Stimulated activated CD4-positive, alpha-beta T cell treated with anti-CD3 and anti-CD28 coated beads, Interleukin-2, amount 100 ng/mL, for 48 hours (primary cell): Measurements from ENCODE around the gene SLC7A5.
"Not testable (repeated sequence)": the region's sequence is repeated elsewhere in the genome, so short reads cannot be mapped to it uniquely, and the experiment has no call there.

Source experiments
- DNase-seq, 2 donors: peaks; one replicate each; pipeline ENCODE4 v3.0.0-alpha.2; 2020

SLC7A5 gene

DNA sequence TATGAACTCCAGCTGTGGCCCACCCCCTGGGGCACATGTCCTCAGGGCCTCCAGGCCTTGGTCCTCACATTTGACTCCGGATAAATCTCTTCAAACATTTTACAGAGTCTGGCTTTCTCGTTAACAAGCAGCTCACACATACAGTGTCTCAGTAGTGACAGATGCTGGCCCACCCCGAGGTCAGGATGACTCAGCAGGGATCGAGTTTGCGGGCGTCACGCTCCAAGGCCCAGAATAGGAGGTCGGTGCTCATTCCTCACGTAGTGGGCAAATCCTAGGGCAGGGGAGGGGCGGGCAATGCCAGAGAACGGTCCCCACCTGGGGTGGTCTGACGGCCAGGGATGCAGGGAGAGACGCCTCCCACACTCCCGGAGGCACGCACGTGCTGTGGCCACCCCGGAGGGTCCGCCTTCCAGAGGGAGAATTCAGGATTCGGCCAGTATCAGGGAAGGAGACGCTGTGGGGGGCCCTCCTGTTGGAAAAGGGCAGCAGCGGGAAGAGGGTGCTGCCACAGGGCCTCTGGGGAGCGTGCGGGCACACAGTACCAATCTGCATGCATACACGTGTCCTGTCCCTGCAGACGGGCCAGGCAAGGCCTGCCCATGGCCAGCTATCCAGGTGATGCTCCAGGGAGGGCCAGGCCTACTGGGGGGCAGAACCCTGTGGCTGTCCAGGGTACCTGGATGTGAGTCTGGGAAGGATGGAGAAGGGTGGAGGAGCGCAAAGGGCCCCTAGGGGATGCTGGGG is 8.6 kb downstream of the SLC7A5 start:
- no peak for DNase-seq

DNA sequence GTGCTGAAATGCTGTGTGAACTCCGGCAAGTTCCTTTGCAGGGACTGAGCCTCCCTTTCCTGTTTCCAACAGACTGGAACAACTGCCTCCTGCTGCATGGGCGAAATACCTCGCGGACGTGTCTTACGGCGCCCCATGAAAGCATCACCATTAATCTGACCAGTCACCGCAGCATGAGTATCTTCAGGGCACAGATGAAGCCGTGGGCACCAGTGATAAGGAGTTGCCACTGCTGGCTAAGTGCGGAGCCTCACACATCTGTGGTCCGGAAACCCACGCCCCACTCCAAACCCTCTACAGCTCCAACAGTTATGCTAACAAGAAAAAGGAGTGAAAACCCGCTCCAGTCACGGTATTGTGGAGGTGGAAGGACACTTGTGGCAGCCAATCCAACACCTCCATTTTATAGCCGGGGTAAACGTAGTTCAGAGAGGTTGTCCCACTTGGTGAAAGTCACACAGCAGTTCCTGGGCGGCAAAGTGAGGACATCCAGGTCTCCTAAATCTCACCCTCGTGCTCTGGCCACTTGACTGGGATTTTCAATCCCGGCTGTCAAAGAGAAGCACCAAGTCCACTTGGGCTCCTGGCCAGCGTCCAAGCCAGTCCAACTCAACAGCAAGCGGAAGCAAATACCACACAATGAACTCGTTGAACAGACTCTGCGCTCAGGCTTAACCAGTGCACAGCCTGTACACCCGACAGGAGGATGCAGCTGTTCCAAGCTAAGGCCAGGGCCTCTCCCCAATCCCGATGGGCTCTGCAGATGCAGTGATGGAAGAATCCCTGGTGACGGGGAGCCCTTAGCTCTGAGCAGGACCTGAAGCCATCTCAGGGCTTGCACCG is 10.9 kb downstream of the SLC7A5 start:
- DNase-seq = not testable (repeated sequence)

DNA sequence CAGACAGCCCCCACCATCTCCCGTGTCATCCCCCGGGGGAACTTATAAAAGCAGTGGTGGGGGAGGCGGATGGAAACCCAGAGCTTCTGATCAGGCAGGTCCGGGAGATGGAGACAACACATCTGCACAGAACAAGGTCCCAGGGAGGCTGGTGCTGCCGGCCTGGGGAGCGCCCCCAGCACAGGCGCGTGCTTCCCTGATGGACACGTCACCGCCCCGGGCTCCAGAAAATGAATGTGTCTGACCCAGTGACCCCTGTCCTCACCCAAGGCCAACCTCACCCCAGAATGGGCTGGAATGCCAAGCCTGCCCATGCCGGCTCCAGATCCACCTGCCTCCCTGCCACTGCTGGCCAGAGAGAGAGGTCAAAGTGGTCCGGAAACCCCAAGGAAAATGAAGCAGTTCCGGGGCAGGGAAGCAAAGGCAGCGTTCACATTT is 12.5 kb downstream of the SLC7A5 start:
- DNase-seq = no peak

DNA sequence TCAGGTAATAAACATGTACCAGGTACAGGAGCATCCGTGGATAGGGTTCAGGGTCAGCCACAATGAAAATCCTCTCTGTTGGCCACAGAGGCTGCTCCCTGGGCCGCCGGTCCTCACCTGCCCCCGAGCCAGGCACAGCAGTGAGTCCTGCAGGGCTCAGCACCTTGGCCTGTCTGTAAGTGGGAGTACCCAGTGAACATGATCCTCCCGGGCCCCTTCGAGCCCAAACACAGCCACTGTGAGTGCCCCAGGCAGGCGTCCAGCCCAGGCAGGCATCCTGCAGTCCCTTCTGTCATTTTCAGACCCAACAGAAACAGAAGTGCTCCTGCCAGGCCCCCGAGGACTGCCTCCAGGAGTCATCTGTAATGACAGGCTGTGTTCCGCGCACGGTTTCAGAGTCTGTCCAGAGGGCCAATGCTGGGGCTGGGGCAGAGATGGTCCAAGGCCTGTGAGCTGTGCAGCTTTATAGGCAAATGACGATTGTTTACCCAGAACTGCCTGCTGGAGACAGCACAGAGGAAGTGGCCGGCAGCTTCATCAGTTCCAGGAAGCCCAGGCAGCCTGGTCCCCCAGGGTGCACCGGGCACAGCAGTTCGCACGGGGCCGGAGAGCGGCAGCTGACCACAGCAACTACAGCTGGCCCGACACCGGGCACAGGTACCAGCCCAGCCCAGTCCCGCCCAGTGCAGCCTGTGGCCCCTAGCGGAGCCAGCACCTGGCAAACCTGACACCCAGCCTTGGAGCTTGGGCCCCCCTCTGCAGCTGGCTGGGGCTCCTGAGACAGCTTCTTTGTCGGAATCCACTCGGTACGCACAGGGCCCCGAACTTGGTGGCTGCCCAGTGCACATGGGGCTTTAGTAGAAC is 13.2 kb downstream of the SLC7A5 start:
- no peak for DNase-seq

DNA sequence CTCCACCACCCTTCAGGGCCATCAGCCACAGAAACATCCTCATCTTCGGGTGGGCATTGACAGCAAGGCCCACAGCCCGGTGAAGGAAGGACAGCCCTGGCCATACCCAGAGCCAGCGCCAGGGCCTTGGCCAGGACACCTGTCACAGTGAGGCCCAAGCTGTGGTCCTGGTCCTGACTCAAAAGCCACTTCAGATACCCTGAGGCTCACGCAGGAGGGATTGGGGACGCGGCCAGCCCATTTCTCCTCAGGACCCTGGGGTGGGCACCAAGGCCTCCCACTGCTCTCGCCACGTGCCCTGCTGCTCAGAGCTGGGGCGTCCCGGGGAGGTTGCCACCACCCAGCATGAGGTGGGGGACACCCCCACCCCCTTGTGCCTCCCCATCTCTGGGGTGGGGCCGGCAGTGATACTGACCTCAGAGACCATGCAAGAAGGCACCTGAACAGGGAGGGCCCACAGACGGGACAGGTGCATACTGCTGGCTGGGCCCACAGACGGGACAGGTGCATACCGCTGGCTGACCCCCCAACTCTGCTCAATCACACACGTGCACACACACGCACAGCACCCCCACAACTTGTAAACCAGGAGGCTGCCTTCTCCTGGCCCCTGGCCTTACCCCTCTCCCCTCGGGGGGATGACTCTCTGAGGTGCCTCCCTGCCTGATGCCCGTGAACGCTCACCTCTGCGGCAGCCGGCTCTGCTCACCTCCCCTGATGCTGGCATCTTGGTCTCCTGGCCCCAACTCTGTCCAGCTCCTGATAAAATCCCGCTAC is 14.2 kb downstream of the SLC7A5 start:
- DNase-seq = no peak

DNA sequence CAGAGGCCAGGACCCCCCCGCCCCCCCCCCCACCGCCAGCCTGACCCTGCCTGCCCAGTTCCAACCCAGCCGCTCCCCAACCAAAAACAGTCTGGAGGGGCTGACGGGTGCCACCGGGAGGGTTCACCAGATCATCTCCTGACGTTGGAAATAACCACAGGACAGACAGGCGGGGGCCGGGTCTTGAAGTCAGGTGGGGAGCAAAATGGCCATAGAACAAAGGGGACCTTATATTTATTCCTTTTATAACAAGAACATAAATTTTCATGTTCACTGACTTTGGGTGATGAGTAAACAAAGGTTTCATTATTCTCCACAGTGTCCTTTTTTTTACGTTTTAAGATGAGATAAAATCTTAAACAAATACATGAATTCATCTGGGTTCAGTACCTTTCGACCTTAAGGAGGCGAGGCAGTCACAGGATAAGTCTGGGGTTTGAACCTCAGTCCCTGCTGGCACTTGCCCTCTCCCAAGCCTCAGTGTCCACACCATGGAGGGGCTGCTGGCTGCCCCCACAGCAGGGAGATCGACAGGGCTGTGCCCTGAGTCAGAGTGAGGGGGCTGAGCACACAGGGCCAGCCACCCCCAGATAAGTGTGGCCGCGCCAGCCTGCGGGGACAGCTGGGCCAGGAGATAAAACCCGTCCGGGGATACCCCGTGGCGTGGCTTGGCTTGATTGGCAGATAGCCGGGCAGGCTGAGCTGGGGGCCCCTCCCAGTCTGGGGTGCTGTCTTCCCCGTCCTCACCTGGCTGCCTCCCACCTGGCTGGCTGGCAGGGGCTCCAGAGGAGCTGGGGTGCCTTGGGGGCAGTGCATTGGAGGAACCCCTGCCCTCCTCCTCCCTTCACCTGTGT is 15.0 kb downstream of the SLC7A5 start:
- DNase-seq = no peak

DNA sequence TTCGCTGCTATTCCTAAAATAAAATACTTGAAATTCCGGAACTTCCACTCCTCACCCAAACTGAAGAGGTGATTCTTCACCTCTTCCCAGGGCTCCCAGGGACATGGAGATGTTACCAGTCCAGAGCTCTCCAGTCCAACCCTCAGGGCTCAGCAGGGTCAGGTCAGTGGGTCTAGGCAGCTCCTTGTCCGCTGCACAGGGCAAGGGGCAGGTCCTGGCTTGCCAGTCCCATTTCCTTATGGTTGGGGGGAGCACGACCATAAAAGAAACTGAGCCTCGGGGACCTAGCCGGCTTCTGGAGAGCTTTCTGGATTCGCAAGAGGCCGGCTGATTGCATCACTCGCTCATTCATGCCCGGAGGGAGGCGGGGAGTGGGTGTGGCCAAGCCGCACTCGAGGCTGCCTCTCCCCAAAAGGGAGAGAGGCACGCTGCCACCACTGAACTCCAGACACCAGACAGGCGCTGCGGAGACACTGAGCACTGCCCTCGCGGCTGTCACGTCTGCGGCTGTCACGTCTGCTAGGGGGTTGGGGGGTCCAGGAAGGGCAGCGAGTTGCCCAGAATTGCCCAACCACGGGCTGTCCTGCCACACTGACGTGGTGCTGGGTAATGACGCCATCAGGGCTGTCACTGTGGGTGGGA is 15.8 kb downstream of the SLC7A5 start:
- DNase-seq = peak; percentile 81 to 83

DNA sequence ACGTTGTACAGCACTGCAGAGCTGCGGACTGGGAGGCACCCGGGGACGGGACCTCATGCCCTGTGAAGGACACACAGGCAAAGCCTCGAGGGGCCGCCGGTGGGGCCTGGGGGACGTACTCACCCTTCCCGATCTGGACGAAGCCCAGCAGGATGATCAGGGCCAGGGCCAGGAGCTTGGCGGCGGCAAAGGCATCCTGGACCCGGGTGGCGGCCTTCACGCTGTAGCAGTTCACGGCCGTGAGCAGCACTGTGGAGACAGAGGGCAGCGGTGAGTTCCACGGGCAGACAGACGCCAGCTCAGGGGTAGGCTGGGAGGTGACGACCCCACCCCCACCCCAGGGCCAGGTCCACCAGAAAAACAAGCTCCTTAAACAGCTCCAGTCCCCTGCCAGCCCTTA is 17.7 kb downstream of the SLC7A5 start:
- DNase-seq = no peak

DNA sequence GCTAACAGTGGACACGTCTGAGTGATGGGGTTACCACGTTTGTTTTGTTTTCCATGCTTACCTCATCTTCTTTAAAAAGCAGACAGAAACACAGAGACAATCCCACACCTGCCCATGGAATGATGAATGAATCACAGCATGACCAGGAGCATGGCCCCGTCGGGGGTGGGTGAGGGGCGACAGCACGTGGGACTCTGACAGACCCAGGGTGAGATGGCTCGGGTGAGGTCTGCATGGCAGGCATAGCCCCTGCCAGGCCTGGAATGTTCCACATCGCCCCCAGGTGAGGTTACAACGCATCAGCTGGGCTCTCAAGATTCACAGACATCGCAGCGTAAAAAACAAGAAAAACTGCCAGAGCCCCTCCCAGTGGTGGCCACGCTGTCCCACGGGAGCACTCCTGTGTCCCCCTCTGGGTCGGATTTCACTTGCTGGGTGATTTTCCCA is 18.1 kb downstream of the SLC7A5 start:
- no peak for DNase-seq

DNA sequence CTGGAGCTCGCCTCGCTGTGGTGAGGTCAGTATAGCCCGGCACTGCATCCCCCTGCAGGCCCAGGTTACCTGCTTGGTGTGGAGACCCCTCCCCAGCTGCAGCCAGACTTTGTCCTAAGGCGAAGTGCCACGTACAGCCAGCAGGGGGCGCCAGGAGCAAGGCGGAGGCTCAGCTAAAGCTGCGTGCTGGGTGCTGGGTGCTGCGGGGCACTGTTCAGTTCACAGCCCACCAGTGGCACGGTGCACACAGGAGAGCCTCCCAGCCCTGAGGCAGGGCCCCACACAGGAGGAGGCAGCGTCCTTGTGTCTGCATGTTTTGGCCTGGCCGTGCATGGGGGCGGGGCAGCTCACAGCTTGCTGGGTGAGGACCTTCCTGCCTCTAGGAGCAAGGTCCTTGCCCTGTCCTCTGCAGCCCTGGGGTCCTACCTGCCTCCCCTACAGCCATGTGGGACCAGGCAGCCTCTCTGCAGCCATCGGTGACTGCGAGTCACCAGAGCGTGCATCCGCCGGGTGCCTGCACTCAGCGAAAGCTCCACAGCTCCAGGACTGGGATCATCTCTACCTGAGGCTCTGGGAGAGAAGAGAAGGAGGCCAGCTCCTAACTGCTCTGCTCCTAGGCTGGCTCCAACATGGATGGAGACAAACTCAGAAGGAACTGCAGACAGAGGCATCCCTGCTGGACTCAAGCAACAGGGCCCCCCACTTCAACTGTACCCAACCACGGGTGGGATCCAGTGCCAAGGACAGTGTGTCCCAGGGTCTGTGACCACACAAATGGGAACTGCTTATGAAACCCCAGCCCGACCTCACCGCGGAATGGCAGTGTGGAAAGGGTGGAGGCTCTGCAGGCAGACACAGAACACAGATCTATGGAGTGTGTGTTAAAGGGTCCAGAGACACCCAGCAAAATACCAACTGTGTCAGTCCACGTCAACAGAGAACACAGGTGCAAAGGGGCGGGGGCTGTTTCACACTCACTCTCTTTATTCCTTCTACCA is 19.0 kb downstream of the SLC7A5 start:
- peak; percentile 65 to 75 for DNase-seq

DNA sequence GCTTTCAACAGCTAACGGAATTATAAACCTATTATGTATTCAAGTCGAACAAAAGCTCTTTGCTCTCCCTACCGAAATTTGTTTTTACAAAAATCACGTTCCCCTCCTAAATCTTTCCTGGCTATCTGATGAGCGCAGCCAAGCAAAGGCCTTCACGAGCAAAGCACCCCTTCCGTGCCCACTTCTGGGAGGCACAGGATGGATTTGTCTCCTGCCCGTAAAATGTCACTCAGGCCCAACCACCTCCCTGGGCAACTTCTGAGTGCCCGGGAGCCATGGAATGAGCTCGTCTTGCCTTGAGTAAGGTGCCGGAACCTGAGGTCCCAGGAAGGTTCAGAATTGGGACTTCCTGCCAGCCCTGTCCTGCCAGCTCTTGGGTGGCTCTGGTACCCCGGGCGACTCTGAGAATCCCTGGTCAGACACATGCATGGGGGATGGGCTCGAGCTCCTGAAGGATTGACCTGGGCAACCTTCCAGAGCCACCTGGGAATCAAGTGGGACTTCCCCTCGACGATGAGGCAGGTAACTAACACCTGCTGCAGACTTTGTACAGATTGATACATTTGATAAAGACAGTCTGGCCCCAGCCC is 19.8 kb downstream of the SLC7A5 start:
- no peak for DNase-seq

DNA sequence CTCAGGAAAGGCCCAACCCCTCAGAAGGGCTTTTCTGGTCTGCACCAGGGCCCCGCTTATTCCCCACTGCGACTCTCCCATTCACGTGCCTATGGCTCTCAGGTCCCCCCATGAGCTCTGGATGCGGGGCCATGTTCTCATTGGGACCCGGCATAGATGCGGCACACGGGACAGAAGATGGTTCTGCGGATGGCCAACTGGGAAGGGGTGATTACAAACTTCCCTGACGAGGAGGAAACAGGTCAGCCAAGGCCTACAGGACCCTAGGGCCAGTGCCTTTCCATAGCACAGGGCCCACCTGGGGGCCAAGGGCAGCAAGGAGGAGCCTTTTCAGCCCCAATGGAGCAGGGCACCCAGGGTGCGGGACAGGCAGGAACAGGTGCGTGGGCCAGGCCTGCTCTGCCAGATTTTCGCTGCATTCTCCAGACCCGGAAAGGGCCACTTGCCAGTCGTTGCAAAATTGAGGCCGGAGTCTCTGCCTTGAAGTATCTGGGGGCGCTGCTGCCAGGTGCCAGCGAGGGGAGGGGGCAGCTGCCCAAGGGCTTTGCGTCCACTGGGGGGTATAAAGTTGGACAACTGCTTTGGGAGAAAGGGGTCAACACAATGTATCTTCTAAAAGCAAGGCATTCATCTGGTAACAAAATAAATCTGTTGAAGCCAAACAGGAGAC is 20.5 kb downstream of the SLC7A5 start:
- DNase-seq = no peak

DNA sequence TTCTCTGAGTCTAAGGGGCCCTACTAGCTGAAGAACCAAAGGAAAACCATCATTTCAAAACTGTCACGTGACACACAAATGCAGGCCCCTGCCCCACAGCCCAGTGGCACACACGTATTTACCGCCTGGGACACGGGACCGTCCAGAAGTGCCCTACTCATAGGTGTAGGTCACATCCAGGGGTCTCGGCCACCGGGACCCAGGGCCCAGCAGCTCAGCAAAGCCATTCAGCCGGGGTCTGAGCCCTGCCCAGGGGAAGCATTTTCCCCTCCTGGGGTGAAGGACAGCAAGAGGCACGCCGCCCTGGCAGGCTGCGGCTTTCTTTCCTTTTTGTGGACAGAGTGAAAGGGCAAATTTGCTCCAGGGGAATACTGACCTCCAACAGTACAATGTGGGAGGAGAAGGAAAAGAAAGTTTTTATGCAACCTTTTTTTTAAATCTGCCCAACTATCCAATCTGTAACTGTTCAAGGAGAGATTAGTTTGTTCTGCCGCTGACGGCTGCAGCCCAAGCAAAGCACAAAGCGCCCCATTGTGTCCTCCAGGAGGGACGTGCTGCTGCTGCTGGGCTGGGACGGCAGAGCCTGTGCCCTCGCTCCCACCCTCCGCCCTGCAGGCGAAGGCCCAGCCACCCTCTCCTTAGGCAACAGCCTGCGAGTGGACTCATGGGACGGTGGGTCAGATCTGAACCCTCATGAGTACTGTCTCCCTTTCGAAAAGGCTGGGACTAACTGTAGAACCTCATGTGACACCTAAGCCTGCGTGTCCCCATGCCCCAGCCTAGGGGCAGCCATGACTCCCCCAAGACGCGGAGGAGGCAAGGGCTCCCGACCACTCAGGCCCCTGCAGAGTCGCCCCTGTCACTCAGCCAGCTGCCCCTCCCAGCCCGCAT is 21.3 kb downstream of the SLC7A5 start:
- DNase-seq = no peak

DNA sequence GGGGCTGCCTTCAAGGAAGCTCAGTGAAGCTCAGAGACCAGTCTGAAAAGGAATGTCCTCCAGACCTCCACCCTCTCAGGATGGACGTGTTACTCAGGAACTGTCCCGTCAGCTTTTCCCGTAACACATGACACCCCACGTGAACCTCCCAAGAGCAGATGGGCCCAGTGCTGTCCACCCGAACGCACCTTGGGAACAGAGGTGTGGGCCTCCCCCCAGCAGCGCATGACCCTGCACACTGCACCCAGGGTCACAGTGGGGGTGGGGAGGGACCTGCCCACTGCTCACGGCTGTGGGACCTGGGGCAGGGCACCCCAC is 21.9 kb downstream of the SLC7A5 start:
- no peak for DNase-seq

DNA sequence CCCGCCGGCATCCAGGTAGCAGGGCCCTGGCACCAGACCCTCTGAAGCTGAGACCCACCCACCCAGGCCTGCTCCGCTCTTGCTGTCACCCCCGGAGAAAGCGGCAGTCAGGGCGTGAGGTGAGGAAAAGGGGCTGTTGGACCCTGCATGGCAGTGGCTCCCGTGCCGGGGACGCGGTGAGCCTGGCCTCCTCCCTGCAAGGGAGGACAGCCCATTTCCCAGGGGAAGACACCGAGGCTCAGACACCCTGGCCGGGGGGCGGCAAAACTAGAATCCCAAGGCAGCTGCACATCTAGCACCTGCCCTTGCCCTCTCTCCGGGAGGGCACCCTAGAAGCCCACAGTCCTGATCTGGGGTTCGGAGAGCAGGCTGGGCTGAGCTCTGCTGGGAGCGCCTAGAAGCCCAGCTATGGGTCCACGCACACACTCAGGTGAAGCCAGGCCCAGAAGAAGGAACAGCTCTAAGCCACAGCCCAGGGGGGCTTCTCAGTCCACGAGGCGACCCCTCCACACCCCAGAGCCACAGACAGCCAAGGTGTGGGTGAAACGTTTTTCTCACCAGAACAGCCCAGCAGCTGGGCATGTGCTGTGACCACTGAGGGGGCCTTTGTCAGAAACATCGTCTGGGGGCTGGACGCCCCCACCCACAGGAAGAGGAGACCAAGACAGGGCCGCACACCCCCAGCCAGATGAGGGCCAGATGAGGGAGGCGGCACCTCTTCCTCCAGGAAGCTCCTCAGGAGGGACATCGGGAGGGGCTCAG is 22.4 kb downstream of the SLC7A5 start:
- DNase-seq = no peak

DNA sequence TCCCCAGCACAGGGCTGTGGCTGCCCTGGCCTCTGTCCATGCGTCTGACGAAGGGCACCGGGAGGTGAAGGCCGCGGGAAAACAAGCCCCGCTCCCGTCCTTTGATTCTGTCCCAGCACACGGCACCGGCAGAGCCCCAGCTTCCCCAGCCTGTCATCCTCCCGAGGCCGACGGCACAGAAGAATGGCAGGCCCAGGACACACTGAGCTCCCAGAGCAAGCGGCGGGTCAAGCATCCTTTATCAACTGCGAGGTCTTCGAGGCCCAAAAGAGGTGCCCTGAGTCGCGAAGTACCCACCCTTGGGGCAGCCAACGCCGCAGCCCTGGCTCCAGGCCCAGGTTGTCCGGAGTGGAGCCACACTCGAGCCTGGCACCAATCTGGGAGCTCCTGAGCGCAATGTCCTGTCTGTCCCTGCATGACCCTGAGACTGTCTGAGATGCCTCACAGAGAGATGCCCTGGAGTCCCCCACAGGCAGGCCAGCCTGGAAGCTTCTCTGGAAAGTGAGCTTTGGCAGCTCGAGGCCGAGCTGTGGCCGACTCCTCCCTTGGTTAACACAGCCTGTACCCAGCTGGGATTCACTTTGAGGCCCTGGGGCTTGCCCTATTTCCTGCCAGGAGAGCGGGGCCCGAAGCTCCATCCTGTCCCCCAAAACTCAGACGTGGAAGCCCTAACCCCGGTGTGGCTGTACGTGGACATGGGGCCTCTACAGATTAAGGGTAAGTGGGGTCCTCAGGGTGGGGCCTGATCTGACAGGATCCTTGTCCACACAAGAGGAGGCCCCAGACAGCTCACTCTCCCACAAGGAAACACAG is 23.3 kb downstream of the SLC7A5 start:
- no peak for DNase-seq
